Islet precursor cell (in vitro differentiated cells): Measurements from ENCODE around the gene IL20.
A peak's percentile ranks its signal among the peaks of the same experiment; 100 is the strongest.
"Not testable (repeated sequence)": the region's sequence is repeated elsewhere in the genome, so short reads cannot be mapped to it uniquely, and the experiment has no call there.

Experiments
- DNase-seq: peaks from one replicate; pipeline ENCODE4 v3.0.0-alpha.2; 2018

The IL20 gene

GRCh38 chr1:206846487-206846886 is 18.9 kb upstream of the IL20 start:
- DNase-seq, result peak; percentile 31

DNA sequence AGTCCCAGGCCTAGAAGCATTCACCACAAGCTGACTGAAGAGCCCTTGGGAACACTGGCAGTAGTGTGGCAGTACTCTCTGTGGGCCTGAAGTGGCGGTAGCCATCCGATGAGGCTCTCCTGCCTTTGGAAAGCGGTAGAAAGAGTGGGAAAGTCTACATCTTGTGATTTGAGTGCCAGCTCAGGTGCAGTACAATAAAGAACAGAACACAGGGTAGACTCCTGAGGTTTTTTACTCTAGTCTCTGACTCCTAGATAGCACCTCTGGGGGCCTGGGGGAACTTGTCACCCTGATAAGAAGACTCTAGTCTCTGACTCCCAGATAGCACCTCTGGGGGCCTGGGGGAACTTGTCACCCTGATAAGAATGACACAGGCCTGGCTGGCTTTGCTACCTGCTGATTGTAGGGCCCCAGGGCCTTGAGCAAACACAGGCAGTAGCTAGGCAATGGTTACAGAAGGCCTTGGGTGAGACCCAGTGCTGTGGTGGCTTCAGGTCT is 18.0 kb upstream of the IL20 start:
- DNase-seq, result peak; percentile 31

GRCh38 chr1:206847946-206848345 is 17.5 kb upstream of the IL20 start:
- no peak for DNase-seq

GRCh38 chr1:206850401-206850800 is 15.0 kb upstream of the IL20 start:
- no peak for DNase-seq

DNA sequence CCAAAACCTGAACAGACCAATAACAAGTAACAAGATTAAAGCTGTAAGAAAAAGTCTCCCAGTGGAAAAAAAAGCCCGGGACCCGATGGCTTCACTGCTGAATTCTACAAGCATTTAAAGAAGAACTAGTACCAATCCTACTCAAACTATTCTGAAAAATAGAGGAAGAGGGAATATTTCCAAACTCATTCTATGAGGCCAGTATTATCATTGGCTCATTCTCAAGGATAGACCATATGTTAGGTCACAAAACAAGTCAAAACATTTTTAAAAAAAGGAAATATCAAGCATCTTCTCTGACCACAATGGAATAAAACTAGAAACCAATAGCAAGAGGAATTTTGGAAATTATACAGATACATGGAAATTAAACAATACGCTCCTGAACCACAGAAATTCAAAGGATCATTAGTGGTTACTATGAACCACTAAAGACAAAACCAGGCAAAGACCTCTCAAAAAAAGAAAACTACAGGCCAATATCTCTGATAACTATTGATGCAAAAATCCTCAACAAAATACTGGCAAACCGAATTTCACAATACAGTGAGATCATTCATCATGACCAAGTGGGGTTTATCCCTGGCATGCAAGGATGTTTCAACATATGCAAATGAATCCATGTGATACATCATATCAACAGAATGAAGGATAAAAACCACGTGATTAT is 13.9 kb upstream of the IL20 start:
- DNase-seq, result no peak

- not testable (repeated sequence) for DNase-seq
These were observed 12.8 kb upstream of the IL20 start for GRCh38 chr1:206852662-206853061.

- not testable (repeated sequence) for DNase-seq
These were observed 11.7 kb upstream of the IL20 start for GRCh38 chr1:206853696-206854095.

- DNase-seq, result no peak
These were observed 10.9 kb upstream of the IL20 start for GRCh38 chr1:206854401-206855129.

DNA sequence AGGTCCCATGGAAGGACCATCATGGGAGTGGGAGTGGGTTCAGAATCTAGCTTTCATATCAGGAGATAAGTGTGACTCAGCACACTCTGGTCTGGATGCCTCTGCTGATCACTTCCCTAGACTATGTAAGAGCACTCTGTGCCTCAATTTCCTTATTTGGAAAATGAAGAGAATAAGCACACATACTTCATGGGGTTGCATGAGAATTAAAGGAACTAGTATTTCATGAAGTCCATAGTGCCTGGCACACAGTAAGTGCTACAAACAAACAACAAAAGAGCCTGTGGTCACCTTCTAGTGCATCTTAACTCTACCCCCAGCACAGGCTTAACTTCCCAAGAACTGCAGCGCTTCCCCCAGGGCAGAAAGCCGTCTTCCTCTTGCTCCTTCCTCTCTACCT is 9.6 kb upstream of the IL20 start:
- DNase-seq, result no peak

- DNase-seq, result no peak
These were observed 8.6 kb upstream of the IL20 start for GRCh38 chr1:206856674-206857464.

- DNase-seq, result no peak
These were observed 6.3 kb upstream of the IL20 start for GRCh38 chr1:206859082-206859521.

DNA sequence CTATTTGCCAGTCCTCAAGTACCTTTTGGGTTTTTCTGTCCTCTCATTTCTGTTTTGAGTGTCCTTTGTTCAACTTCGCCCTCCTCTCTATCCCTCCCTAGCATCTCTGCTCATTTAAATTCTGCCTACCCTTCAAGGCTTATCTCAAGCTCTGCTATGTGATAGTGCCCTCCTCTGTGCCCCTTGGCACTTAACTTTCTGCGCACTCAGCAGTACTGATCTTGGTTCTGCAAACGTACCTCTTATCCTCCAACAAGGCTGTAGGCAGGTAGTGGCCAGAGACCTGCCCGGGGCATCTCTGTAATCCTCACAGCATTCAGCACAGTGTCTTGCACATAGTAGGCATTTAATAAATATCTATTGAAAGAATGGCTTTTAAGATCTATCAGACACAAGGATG is 5.3 kb upstream of the IL20 start:
- DNase-seq, result no peak

DNA sequence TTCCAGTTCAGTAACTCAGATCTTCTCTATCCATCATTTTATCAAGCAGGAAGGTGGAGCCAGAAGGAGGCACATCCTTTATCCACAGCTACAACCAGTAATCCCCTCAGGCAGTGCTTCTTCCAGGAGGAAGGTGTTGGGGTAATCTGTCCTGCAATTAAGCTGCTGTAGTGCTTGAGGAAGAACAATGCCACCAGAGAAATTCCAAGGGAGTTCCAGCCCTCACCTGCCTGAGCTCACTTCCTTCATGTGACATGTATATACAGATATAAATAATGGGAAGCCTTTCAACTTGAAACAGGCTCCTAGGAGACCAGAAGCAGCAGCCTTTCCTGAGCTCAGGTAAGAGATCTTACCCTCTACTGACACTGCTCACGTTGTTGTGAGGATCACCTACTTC is 2.2 kb upstream of the IL20 start:
- DNase-seq, result peak; percentile 61

DNA sequence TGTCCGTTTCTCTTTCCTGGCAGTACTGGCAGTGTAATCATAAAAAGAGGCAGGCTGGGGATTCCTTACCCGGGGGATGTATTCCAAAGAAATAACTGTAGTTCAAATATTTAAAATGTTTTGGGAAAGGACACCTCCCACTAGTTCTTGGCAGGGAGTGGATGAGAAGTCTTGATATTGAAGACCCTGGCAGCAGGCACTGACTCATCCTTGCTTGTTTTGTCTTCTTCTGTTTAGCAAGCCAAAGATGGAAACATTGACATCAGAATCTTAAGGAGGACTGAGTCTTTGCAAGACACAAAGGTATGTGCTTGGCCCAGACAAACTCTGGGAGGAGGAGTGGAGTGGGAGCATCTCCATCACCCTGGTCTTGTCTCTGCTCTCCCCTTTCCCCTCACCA is 639 bp downstream of the IL20 start:
- no peak for DNase-seq

DNA sequence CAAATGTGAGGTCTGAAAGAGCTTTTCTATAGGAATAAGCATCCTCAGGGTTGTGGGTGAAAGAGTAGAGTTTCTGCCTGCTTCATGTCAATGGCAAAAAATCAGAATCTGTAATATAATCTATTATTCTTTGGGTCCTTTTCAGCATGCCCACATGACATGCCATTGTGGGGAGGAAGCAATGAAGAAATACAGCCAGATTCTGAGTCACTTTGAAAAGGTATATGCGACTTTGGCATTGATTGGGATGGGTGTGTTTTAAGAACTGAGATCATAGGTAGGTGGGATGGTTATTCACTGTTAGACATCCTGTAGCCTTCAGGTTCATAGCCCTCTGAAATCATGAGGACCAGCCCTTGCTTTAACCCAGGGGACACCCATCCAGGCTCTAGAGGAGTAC is 1.8 kb downstream of the IL20 start:
- no peak for DNase-seq

- no peak for DNase-seq
These were observed 2.3 kb downstream of the IL20 start for GRCh38 chr1:206867716-206868115.

- DNase-seq, result no peak
These were observed 2.8 kb downstream of the IL20 start for GRCh38 chr1:206868264-206868663.

GRCh38 chr1:206872139-206872538 is 6.7 kb downstream of the IL20 start:
- no peak for DNase-seq

GRCh38 chr1:206873603-206874188 is 8.3 kb downstream of the IL20 start:
- no peak for DNase-seq

DNA sequence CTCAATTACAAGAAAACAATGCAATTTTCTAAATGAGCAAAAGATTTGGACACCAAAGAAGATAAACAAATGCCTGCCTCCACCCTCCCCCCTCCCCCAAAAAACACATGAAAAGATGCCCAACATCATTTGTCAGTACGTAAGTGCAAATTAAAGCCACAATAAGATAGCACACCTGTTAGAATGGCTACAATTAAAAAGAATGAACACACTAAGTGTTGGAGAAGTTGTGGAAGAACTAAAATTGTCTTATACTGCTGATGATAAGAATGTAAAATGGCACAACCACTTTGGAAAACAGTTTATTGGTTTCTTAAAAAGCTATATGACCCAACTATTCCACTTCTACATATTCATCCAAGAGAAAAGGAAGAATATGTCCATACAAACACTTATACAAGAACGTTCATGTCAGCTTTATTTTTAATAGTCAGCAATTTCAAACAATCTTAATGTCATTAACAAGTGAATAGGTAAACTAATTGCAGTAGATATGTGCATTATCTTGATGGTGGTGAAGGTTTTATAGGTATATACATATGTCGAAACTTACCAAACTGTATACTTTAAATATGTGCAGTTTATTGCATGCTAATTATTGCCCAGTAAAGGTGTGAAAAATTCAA is 10.4 kb downstream of the IL20 start:
- DNase-seq, result no peak

- DNase-seq, result no peak
These were observed 13.0 kb downstream of the IL20 start for GRCh38 chr1:206878456-206878855.

DNA sequence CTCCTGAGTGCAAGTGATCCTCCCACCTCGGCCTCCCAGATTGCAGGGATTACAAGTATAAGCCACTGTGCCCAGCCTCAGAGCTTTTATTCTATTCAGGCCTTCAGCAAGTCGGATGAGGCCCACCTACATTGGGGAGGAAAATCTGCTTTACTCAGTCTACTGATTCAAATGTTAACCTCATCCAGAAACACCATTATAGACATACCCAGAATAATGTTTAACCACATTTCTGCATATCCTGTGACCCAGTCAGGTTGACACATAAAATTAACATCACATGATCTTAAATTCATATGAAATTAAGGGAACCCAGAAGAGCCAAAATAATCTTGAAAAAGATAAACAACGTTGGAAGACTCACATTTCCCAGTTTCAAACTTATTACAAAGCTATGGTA is 14.9 kb downstream of the IL20 start:
- no peak for DNase-seq

GRCh38 chr1:206882555-206882954 is 17.1 kb downstream of the IL20 start:
- no peak for DNase-seq
